GM18873 (cell line): Measurements from ENCODE around the gene TMC8.
"Not testable (repeated sequence)": the region's sequence is repeated elsewhere in the genome, so short reads cannot be mapped to it uniquely, and the experiment has no call there.

ENCODE experiments used
- ATAC-seq: cut with Tn5 transposase; IDR thresholded peaks from one replicate; pipeline ENCODE4 v1.9.1; 2021; ENCODE audit warnings: mild to moderate bottlenecking, moderate library complexity, moderate number of reproducible peaks; ENCODE audit not compliant: unreplicated experiment, low FRiP score

The TMC8 gene

DNA sequence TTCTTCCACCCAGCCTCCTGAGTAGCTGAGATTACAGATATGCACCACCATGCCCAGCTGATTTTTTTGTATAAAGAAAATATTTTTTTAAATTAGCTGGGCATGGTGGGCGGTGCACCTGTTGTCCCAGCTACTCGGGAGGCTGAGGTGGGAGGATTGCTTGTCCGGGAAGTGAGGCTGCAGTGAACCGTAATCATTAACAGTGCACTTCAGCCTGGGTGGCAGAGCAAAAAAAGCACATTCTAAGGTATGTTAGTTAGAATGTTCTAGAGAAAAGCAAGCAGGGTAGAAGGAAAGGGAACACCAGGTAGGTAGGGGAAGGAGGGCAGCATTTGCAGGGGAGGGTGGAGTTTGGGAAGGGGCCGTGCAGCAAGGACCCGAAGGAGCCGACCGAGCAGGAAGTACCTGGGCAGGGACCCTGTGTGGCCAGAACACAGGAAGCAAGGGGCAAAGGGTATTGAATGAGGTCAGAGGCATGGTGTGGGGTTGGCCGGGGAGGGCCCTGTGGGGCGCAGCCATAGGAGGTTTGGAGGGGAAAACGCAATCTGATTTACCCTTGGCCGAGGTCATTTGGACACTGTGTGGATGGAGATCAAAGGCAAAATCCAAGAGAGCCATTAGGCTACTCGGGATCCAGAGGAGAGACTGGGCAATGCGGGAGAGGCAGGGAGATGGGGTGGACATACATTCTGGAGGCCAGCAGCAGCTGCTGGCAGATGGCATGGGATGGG, 17.9 kb downstream of the TMC8 start:
- no peak for ATAC-seq

DNA sequence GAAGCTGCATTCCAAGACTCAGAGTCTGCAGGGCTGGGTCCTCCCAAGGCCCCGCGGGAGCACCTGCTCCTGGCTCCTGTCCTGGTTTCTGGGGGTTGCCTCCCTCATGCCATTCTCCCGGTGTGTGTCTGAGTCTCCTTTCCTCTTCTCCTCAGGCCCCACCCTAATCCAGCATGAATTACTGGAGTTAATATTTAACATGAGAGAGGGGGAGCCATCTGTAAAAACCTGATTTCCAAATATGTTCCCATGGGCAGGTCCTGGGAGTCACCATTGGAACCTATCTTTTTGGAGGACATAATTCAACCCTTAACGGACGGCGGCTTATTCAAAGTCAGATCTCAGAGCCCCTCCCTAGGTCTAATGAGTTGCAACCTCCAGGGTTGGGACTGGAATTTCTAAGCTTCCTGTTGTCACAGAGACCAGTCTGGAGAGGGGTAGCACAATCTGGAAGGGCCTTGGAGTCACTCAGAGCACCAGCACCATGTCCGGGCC, 21.0 kb downstream of the TMC8 start:
- ATAC-seq = no peak

DNA sequence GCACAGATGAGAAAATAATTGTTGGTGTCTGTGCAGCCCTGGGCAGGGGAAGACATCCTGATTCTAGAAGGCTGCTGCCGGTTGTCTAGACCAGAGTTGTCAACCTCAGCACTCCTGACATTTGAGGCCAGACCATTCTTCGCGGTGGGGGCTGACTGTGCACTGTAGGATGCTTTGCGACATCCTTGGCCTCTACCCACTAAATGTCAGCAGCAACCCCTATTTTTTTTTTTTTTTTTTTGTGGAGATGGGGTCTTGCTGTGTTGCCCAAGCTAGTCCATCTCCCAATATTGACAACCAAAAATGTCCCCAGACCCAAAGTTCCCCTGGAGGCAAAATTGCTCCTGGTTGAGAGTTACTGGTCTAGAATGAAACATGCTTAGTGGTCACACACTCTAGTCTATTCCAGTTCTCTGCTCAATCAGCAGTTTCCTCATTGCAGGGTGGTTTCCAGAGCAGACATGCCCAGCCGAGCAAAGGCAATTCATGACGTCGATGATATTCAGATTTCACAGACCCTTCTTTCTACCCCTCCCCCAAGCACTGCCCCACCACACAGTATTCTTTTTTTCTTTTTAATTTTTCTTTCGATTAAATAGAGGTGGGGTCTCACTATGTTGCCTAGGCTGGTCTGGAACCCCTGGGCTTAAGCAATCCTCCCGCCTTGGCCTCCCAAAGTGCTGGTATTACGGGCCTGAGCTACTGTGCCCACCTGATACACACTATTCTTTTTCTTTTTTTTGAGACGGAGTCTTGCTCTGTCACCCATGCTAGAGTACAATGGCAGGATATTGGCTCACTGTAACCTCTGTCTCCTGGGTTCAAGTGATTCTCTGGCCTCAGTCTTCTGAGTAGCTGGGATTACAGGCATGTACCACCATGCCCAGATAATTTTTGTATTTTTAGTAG, 24.6 kb downstream of the TMC8 start:
- ATAC-seq = no peak

DNA sequence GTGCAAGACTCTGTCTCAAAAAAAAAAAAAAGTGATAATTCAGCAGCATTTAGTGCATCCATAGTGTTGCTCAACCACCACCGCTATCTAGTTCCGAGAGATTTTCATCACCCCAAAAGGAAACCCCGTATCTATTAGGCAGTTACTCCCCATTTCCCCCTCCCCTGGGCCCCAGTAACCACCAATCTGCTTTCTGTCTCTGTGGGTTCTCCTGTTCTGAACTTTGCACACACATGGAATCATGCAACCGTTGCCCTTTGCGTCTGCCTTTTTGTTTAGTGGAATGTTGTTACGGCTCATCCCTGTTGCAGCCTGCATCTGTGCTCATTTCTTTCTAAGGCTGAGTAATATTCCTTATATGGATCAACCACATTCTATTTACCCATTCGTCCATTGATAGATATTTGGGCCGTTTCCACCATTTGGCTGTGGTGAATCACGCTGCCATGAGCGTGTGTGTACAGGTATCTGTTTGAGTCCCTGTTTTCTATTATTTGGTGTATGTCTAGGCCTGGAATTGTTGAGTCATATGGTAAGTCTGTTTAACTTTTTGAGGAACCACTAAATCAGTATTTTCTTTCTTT, 29.1 kb downstream of the TMC8 start:
- no peak for ATAC-seq

DNA sequence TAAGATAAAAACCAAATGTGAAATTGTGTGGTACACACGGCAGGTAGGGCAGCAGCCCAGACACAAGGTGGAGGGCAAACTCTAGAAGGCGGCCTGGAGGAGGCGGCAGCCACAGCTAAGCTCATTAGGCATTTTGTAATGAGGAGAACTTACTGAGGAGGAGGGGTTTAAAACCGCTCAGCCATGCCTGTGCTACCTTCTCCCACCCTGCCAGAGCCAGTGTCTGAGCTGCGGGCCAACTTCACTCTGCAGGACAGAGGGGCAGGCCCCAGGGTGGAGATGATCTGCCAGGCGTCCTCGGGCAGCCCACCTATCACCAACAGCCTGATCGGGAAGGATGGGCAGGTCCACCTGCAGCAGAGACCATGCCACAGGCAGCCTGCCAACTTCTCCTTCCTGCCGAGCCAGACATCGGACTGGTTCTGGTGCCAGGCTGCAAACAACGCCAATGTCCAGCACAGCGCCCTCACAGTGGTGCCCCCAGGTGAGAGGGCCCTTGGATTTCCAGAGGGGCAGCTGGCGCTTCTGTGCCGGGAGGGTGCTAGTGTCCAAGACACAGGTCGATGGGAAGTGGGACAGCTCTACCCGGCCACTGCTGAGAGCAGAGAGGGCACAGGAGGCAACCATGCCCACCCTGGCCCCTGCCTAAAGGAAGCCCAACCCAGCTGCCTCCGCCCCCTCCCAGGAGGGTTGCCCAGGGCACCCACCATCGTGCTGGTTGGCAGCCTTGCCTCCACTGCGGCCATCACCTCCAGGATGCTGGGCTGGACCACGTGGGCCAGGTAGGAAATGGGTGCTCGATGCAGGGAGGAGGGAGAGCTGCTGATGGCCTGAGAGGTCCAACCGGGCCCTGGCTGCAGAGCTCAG, 33.5 kb downstream of the TMC8 start:
- ATAC-seq = no peak

DNA sequence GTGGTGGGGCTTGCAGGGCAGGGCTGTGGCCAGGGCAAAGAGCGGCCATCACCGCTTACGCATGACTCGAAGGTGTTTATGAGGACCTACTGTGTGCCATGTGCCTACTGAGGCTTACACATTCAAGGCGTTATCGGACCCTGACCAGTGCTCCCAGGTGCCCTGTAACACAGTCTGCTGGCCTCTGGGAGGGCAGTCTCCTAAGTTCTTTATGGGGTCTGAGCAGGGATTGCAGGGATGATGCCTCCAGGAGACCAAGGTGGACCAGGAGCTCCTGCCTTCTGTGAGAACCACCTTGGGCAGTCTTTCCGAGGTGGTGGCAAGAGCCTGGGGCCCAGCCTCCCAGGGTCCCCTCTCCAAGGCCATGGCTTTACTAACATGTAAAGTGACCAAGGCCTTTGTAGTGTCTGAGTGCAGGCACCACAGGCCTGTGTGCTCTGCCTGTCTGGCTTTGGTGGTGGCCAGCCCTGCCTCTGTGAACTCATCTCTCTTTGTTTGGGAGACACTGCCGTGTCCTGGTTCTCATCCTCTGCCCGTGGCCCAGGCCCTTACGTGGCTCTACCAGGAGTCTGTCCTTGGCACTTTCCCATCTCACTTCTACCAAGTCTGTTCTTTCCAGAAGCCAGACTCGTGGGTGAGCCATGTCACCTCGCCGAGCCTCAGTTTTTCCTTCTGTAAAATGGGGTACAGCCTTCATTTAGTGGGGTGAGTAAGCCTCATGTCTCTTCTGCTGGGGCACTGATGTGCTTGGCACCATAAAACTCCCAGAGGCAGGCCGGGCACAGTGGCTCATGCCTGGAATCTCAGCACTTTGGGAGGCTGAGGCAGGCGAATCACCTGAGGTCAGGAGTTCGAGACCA, 34.4 kb downstream of the TMC8 start:
- no peak for ATAC-seq

DNA sequence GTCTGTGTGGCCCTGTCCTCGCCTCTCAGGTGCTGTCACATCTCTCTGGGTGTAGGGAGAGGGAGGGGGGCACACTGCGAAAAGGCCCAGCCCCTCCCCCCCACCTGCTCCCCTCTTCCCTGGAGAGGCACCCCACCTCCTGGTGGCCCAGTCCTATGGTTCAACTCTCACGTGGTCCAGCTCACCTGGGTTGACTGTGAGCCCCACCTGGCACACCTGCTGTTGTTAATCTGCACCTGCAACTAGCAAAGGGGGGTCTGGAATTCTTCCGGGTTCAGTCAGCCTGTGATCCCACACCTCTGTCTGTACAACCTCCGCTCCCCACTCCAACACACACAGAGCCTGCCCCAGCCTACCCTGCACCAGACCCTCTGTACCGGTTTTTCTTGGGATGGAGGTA, 35.8 kb downstream of the TMC8 start:
- ATAC-seq = no peak

DNA sequence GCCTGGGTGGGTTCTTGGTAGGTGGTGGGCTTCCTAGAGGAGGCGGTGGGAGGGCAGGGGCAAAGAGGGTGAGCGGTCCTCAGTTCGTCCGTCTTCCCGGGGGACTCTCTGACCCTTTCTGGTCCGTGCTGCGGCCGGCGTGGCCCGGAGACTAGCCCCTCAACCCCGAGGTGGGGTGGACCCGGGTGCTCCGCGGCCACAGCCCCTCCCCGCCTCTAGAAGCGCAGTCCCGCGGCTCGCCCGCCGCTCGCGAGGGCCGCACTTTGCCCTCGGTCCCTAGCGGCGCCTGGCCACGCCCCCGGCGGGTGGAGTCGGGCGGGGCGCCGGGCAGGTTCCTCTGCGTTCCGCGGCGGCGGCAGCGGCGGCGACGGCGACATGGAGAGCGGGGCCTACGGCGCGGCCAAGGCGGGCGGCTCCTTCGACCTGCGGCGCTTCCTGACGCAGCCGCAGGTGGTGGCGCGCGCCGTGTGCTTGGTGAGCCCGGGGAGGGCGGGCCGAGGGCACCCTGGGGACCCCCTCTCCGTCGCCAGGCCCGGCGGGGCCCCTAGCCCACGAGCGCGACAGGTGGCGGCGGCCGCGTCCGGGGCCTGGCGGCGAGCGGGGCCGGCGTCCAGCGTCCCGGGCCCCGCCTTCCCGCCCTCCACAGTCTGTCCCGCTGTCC, 37.8 kb downstream of the TMC8 start, which contains the start of gene SYNGR2:
TSS of gene SYNGR2 (plus strand) at position 340 of the 661 bp plus-strand sequence. CDS start at position 376, 36 bp downstream.
- ATAC-seq = no peak

DNA sequence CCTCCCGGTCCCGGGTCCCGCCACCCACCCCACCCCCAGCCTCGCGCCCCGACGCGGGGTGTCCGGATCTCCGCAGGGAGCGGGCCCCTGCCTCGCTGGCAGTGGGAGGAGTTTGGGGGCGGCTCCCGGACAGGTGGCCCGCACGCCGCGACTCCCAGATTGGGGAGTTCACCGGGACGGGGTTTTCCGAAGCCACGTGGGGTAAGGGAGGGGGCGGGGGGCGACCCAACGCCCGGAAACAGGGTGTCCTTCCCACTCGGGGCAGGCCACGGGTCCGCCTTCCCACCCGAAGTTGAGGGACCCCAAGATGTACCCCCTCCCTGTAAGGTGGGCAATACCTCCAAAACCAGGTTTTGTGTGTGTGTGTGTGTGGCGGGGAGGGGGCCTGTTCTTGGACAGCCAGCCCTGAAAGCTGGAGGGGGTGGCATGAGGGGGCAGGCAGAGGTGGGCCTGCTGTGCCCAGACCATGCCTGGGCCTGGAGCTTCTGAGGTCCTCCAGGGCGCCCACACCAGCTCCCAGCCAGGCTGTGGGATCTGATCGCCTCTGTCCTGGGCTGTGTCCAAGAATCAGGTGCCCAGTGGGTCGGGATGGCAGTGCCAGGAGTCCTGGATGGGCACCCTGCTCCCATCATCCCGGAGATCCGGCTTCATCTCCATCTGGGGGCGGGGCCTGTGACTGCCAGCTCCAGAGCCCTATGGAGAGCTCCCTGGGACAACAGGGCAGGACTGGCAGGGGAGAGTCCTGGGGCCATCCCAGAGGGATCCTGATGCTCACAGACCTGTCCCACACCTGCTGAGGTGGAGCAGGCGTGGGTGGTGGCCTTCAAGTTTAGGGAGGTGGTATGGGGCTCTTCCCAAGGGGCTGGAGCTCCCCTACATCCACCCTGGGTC, 38.6 kb downstream of the TMC8 start:
- ATAC-seq = no peak

DNA sequence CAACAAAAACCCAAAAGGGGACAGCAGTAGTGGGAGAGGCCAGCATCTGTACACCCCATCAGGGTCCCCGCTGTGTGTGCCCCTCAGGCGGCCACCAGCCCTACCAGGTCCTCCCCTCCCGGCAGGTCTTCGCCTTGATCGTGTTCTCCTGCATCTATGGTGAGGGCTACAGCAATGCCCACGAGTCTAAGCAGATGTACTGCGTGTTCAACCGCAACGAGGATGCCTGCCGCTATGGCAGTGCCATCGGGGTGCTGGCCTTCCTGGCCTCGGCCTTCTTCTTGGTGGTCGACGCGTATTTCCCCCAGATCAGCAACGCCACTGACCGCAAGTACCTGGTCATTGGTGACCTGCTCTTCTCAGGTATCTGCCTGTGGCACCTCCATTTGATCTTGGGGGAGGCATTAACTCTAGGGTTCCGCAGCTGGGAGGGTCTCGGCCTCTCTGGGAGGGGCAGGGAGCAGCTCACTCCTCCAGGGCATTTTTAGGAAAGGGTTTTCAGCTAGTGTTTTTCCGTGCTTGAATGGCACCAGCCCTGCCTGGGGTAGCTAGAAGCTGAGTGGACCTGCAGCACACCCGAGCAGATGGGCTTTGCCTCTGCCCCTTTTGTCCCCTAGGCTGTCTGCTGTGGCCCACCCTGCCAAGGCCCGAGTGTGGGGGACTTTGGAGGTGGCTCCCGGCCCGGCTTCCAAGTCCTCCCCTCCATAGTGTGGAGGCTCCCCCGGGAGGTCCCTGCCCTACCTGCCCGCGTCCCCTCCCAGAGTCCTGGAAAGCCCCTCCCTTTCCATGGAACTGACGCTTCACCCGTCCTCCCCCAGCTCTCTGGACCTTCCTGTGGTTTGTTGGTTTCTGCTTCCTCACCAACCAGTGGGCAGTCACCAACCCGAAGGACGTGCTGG, 40.4 kb downstream of the TMC8 start:
- ATAC-seq = no peak

DNA sequence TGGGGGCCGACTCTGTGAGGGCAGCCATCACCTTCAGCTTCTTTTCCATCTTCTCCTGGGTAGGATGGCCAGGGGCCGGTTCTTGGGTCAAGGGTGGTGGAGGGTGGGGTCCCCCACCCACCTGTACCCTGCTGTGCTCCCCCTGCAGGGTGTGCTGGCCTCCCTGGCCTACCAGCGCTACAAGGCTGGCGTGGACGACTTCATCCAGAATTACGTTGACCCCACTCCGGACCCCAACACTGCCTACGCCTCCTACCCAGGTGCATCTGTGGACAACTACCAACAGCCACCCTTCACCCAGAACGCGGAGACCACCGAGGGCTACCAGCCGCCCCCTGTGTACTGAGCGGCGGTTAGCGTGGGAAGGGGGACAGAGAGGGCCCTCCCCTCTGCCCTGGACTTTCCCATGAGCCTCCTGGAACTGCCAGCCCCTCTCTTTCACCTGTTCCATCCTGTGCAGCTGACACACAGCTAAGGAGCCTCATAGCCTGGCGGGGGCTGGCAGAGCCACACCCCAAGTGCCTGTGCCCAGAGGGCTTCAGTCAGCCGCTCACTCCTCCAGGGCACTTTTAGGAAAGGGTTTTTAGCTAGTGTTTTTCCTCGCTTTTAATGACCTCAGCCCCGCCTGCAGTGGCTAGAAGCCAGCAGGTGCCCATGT, 41.1 kb downstream of the TMC8 start:
- ATAC-seq = not testable (repeated sequence)

DNA sequence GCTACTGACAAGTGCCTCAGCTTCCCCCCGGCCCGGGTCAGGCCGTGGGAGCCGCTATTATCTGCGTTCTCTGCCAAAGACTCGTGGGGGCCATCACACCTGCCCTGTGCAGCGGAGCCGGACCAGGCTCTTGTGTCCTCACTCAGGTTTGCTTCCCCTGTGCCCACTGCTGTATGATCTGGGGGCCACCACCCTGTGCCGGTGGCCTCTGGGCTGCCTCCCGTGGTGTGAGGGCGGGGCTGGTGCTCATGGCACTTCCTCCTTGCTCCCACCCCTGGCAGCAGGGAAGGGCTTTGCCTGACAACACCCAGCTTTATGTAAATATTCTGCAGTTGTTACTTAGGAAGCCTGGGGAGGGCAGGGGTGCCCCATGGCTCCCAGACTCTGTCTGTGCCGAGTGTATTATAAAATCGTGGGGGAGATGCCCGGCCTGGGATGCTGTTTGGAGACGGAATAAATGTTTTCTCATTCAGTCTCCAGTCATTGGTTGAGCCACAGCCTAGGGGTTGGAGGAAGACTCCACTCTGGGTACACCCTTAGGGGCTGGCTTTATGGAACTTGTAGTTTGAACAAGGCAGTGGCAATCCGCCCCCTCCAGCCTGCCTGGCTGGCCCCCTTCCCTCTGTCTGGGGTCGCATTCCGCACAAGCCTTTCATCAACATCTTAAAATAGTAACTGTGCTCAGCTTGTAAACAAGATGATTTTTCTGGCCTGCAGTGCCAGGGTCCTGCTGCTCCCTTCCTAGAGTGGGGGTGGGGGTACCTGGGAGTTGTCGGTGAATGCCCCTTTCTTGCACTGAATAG, 41.9 kb downstream of the TMC8 start:
- no peak for ATAC-seq

DNA sequence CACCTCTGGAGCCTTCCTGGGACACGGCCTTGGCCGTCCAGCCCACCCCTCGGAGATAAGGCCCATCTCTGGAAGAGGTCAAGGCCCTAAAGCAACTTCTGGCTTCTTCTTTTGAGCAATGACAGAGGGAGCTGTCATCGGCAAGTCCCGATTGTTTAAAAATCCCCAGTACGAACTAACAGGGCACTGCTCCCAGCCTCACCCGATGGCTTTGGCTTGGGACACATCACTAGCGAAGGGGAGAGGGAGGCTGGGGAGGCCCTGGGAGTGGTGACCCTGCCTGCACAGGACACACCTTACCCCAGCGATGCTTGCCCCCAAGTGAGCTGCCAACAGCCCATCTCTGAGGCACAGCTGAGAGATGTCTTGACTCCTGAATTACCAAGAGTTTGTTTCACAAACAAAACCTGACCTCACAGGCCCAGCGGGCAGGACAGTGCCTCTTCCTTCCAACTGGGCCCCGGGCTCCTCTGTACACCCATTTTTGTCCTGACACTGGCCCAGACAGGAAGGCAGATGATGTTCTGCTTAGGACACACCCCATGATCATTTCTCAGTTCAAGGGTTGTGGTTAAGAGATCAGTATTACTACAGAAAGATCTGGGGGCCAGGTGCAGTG, 42.6 kb downstream of the TMC8 start:
- no peak for ATAC-seq

DNA sequence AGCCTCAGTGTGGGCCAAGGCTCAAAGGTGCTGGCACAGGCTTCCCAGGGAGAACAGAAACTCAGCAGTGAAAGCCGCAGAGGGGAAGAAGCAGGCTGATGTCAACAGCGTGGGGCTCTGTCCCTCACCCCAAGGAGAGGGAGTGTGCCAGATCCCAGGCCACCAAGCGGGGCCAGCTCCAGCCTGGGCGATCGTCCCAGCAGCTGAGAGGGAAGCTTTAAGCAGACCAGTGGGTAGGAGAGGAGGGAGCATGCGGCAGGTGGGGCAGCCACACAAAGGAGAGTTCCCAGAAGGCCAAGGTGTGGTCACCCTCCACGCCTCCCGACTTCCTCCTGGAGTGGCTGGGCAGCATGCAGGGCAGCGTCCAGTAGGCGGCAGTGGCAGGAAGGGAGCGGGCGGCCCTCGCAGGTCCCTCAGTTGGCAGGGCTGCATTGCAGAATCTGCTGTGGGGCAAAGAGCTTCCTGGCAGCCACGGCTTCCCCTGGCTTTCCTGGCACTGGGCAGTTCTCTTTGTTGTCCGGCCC, 43.8 kb downstream of the TMC8 start:
- ATAC-seq = no peak
